ENCODE data around the gene VTI1A. TPM values are rescaled to one million over a fixed set of nuclear protein-coding genes. Genes with fewer than 3 reads are reported as not detected.
A peak's percentile ranks its signal among the peaks of the same experiment; 100 is the strongest.

Gene VTI1A
- total and polyA plus RNA-seq, 2 of the 13 experiments (the other 11 are each of a cell fraction or from before 2014, with no cell fraction given), result 11.7 to 32.7 TPM

GRCh38 chr10:112695539-112695938 lies 248.5 kb downstream of the VTI1A start (continued):
- TF ChIP-seq ZNF609 (CRISPR knock-in tag; IDR thresholded peaks at IDR 0.05; ENCODE audit: borderline replicate concordance), result peak; percentile 84
- no peak for TF ChIP-seq PRDM4 (CRISPR knock-in tag; IDR thresholded peaks at IDR 0.05; ENCODE audit: borderline replicate concordance)
- no peak; the same call in 1 of the 2 replicates for TF ChIP-seq ZNF574 (CRISPR knock-in tag; IDR thresholded peaks at IDR 0.05)
- no peak for TF ChIP-seq ZNF138 (CRISPR knock-in tag; IDR thresholded peaks at IDR 0.05; ENCODE audit: low read depth)
- TF ChIP-seq BATF2 (CRISPR knock-in tag; IDR thresholded peaks at IDR 0.05), result no peak
- peak; percentile 50 for TF ChIP-seq NCOR1 (IDR thresholded peaks at IDR 0.05; ENCODE audit: borderline replicate concordance, low read length)
- TF ChIP-seq SOX5 (CRISPR knock-in tag; IDR thresholded peaks at IDR 0.05; ENCODE audit: borderline replicate concordance), result peak; percentile 81; the same call in 1 of the 2 replicates
- 0 out of 2 replicates have a peak, but pooled peaks have one; percentile 39 for TF ChIP-seq POGK (CRISPR knock-in tag; conservative IDR thresholded peaks at IDR 0.05)
- 0 out of 2 replicates have a peak, but pooled peaks have one; percentile 17 for TF ChIP-seq TBX3 (IDR thresholded peaks at IDR 0.05; ENCODE audit: borderline replicate concordance)
- no peak for TF ChIP-seq SP2 (CRISPR knock-in tag; IDR thresholded peaks at IDR 0.05)
- no peak for TF ChIP-seq ATRX (CRISPR knock-in tag; IDR thresholded peaks at IDR 0.05; ENCODE audit: borderline replicate concordance)
- TF ChIP-seq TEAD3 (CRISPR knock-in tag; optimal IDR thresholded peaks at IDR 0.05; ENCODE audit: borderline replicate concordance), result peak; percentile 97
- peak; percentile 38 for TF ChIP-seq TBL1XR1 (IDR thresholded peaks at IDR 0.05; ENCODE audit: borderline replicate concordance, low read length, partially characterized antibody)

All from HepG2 (cell line).